Measurements from ENCODE around the gene FBN2.
"Not testable (repeated sequence)": the region's sequence is repeated elsewhere in the genome, so short reads cannot be mapped to it uniquely, and the experiment has no call there.

The FBN2 gene

DNA sequence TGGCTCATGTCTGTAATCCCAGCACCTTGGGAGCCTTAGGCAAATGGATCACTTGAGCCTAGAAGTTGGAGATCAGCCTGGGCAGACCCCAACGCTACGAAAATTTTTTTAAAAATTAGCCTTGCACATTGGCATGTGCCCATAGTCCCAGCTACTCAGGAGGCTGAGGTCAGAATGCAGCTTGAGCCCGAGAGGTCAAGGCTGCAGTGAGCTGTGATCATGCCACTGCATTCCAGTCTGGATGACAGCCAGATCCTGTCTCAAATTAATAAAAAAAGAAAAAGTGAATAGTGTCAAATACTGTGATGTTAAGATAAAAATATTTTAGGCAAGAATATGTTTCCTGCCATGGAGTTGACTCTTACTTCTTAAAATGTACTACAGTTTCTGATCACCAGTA is 5.3 kb downstream of the FBN2 start:
- DNase-seq = no peak

DNA sequence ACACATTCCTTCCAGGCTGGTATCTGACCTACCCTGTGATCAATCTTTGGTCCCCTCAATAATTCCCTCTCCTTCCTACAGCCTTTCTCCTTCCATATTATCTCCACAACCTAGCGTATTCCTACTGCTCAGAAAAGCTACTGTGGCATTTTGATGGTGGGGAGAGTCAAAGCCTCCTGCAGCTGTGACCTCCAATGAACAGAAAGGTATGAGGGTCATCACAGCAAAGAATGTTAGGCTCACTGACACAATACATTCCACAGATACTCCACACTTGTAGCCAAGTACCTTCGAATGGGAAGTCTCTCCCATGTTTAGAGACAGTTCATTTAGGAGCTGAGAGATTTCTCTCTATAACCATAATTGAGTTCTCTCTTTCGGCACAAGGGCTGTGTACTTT is 5.9 kb downstream of the FBN2 start:
- no peak for DNase-seq

DNA sequence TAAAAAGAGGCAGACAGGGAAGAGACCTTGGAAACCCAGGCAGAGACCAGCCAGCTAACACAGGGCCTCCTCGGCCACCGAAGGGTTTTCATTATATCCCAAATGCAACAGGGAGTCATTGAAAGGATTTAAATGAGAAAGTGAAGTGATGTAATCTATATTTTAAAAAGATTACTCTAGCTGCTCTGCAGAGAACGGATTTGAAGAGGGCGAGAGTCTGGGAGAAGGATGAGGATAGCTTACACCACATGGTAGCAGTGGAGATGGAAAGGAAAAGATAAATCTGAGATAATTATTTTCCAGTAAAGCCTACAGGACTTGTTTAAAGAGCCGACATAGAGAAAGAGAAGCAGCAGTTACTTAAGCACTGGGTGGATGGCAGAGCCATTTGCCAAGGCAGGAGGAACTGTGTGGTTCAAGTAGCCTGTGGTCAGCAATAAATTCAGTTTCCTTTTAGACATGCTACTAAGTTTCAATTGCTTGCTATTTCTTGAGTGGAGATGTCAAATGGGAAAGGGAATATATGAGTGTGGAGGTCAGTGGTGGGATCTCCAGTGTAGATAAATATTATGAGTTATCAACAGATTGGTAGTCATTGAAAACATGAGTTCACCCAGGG is 9.3 kb downstream of the FBN2 start:
- DNase-seq = no peak

DNA sequence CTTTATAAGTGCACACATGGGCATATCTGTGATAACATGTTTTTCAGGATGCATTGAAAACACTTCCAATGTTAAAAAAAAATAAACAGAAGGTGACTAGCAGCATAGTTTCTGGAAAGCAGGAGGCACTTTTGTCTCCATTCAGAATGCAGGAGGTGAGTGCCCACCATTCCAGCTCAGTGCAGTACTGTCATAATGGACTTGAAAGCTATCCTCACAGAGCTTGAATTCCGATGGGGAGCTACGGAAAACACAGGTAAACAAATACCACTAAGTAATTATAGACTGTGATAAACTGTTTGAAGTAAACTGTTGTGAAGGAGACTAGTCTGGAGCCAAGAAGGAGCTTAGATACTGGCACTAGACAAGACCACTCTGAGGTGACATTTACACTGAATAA is 9.9 kb downstream of the FBN2 start:
- DNase-seq = no peak

DNA sequence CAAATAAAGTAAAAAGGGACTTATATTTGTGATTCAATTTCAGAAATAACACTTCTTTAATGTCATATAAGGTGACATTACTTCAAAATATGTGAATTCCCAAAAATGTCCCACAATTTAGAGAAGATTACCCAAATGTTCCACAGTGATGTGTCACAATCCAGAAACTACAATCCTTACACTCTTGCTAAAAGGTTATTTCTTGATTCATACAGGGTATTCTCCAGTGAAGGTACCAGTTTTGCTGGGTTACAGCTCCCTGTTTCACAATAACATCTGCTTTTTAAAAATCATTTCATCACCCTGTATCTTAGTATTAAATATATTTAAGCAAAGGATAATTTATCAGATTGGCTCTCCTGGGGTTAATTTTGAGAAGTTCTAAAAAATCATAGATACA is 11.0 kb downstream of the FBN2 start:
- DNase-seq = no peak

DNA sequence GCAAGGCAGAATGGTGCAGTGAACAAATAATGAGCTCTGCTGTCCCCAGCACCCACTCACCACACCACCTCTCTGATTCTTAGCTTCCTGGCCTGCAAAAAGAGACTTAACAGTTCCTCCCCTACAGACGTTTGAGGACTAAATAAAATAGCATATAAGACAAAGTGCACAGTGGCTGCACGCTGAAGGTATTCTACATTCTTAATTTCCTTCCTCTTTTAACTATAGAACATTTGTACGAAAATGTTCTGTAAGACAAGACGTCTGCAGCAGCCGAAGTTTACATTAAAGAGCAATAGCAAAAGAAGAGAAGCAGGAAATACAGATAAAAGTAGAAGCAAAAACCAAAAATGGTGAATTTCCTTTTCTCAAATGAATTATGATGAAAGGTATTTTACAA is 15.7 kb downstream of the FBN2 start:
- no peak for DNase-seq

DNA sequence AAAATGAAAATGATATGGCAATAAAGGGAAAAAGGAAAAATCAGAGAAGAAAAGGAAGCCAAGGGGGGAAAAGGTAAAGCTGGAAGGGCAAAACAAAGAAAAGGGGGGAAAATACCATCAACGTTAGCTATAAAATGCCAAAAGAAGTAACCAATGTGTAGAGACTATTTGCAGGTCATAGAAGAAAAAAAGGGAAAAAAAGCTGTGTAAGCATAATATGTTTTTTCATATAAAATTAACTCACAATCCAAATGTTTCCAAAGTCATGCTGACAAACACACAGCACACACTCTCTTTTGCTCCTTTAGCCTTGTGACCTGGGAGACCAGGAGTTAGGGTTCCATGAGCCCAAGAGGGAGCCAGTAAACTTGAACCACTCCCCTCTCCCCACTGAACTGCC is 18.2 kb downstream of the FBN2 start:
- DNase-seq = no peak

DNA sequence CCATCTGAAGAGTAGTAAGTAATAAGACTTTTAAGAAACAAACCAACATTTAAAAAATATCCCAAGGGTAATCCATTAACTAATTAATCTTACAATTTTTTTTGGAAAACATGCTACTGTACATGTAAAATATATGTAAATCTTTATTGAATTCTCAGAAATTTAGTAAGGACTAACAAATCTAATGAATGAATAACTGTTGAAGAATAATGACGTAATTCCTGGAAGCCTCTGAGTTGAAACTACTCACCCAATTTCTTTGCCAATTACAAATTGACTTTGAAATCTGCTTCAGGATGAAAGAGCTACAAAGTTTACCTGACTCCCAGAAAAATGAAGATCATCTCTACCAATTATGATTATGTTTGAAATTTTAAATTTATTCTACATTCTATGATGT is 21.1 kb downstream of the FBN2 start:
- DNase-seq = no peak

DNA sequence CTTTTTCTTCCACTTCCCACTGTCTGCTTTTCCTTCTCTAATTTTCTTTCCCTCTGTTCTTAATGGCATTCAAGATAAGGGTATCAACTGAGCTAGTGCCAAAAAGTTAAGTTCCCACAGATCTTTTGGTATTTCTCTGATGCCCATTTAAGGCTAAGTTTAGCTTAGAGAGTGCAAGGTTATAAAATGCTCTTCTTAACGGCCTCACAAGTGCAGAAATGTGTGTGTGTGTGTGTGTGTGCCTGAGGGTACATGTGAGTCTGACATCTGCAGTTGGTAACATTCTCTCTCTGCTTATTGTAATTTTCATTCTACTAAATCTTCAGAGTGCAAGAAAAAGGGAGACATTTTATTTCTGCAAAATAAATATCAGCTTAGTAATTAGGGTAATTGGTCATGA is 24.2 kb downstream of the FBN2 start:
- no peak for DNase-seq

DNA sequence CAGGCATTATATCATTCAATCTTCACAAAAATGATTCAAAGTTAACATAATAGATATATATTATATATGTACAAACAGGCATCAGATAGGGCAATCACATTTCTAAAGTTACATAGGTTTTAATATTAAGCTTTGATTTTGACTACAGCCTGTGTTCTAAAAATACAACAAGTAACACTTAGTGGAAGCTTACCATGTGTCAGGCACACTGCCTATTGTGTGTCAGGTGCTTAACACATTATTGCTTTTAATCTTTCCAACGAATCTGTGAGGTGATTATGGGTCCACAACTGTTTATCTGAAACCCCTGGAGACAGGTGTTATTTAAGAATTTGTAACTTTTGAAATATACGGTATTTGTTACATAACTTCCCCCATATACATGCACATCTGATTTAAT is 25.2 kb downstream of the FBN2 start:
- DNase-seq = no peak

DNA sequence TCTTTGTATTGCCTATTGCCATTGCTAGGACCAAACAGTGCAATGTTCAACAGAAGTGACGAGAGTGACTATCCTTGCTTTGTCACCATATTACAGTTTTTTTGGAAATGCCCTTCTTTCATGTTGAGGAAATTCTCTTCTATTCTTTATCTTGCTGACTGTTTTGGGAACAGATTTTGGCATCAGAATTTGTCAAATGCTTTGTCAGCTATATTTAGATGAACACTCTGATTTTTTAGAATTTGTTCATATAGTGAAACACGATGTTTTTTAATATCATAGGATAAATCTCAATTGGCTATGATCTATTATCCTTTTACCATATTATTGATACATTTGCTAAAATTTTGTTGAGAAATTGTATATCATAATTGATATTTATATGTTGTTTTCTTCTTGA is 31.4 kb downstream of the FBN2 start:
- no peak for DNase-seq

DNA sequence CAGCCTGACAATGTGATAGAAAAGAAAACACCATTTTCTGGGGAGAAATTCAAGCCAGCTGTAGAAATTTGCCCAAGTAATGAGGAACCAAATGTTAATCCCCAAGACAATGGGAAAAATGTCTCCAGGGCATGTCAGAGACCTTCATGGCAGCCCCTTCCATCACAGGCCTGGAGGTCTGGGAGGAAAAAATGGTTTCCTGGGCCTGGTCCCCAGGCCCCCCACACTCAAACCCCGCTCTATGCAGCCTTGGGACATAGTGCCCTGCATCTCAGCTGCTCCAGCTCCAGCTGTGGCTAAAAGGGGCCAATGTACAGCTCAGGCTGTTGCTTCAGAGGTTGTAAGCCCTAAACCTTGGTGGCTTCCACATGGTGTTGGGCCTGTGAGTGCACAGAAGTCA is 34.3 kb downstream of the FBN2 start:
- DNase-seq = not testable (repeated sequence)

DNA sequence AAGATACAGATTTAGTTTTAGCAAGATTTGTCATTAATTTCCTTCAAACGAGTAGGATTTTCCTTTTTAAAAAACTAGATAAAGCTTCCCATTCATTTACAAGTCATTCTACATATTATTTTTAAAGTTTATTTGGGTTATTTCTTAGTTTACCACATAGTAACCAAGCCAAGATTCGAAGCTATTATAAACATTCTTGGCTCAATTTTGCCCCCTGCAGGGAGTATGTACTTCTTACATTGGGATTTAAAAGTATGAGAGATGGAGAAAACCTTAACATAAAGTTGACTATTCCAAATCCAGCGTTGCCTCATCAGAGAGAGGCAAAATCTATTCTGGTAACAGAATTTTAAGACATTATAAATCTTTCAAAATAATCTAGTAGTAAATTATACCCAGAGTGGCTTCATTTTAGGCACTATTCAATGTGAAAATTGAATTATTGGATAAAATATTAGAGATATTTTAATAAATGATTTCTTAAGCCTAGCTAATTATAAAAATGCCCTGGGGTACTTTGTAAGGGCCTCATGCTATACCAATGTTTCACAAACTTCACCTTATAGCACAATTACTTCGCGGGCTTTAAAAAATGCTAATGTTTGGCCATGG is 39.1 kb downstream of the FBN2 start:
- DNase-seq = no peak

DNA sequence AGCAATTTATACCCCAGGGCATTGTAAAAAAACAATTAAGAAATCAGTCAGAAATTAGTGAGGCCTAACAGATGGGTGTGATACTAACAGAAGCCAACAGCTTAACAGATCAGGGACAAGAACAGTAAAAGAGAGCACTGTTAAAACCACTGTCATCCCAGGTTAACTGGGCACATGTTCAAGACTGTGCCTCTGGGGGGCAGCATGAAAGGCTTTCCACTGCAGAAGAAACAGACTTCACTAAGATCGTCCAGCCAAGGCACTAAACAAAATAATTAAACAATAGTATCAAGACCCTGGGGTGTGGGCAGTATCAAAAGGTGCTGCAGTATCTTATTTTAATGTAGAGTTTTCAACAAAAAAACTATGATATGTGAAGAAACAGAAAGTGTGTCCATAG is 43.5 kb downstream of the FBN2 start:
- DNase-seq = no peak

DNA sequence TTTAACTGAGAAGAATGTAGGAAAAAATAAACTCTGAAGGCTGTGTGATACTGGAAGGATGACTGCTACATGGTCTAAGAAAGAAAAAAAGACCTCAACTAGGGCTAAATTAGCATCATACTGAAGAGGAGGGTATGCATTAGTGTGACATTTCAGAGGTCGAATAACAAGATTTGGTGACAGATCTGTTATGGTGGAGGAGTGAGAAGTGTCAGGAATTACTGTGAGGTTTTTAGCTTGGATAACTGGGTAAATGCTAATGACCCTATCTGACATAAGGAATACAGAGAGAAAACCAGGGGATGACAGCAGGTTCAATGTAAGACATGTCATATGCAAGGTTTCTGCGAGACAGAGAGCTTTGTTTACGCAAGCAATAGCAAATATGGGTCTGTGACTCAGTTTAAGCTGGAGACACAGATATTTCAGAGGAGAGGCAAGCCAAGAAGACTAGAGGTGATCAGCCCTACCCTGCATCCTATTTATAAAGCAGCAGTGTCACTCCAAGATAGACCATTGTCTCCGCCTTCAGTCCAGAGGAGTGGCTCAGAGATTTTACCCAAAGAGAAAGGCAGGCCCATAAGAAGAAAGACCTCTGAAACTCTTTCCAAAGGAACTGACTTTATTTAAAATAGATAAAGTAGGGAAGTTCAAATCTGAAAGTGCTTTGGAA is 44.3 kb downstream of the FBN2 start:
- no peak for DNase-seq

DNA sequence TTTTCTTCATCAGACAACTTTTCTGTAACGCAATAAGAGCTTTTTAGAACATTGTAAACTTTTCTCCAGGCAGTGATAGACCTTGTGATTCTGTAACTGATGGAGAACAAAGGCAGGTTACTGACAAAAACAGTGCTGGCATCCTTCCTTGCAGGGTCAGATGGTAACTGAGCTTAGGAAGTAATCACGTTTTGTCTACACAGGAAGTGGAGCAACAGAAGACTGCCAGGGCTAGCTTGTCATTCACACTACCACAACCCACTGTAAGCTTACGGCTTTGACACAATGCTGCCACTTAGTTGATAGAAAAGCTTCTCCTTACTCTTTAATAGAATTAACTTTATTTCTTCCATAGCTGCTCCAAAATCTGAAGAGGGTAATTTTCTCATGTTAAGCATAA is 46.8 kb downstream of the FBN2 start:
- no peak for DNase-seq

DNA sequence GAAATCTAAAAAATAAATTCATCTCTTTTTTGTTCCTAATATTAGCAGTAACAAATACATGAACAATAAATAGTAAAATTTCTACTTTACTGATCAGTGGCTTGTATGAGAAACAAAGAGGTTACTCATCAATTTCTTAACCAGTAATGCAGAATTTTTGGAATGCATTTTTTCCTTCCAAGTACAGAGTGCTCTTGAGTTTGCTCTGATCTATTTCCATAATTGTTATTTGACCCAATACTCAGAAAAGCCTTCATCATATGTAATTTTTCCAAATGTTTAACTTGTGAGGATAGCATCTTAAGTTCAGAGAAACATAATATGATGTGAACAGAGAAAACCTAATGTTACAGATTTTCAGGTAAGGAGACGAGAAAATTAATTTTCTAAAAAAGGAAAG is 47.3 kb downstream of the FBN2 start:
- no peak for DNase-seq

DNA sequence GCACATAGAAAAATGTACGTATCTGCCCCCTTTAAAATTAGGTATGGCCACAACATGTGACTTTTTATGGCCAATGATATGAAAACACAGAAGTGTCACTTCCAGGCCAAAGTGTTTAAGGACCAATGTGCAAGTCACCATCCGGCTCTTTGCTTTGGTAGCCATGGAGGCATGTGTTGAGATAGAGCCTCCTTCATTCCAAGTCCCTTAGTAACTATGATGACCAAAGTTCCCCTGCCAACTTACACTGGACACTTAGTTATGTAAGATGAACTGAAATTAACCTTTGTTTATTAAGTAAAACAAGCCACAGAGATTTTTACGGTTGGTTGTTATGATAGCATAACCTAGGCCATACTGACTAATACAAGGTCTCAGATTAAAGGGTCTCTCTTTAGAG is 51.0 kb downstream of the FBN2 start:
- DNase-seq = no peak

DNA sequence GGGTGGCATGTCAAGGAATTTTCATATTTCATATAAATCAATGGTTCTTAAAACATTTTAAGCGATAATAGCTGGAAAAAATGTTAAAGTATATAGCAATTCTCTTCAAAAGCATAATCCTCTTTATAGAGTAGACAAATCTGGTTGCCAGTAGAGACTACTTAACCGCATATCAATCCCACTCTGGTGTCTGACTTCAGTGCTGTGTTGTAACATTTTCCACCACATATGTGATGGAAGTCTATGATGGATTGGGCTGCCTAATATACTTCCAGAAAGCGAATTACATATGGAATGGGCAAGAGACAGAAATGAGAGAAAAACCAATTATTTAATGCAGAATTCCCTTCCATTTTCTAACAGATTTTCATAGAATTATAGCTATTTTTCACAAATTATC is 54.3 kb downstream of the FBN2 start:
- DNase-seq = no peak

DNA sequence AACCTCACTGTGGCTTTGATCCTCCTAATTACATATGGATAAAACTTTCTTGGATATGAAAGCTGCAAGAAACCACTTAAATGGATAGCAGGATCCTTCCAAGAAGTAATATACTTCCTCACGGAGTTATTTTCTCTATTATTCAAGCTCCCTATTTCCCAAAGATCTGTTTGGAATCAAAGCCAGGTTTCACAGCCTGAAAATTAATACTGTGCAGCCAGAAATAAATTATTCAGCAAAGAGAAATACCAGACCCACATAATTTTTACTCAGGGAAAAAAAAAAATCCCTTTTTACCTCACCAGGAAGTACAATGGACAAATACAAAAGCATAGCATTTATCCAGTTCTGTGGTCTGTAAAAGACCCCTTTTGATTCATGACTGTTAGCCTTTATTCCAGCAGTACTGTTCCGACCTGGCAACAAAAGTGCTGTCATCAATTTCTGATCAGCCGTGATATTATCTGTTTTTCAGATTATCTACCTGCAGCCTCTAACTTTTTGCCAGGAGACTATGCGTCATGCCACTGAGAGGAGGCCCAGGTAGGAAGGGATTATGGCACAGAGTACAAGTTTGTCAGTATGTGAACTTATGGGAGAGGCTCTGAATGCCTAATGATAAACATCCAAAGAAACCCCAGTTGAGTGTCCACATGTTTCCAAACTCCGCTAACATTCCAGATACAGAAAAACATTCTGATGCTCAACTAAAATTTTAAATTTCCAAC is 57.0 kb downstream of the FBN2 start:
- DNase-seq = no peak

DNA sequence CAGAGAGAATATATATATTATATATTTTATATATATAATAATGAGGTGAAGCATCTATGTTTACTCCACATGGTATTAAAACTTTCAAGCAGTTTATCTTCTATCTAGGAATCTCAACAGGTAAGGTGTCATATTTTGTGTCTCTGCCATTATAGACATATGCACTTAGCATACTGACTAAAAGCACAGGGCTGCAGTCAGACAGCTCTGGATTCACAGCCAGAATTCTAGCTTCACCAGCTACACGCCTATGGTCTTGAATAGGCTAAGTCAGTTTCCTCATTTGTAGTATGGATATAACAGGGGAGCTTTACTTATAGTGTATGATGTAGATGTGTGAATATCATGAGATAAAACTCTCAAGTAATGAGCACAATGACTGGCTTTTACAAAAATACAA is 57.9 kb downstream of the FBN2 start:
- DNase-seq = no peak

DNA sequence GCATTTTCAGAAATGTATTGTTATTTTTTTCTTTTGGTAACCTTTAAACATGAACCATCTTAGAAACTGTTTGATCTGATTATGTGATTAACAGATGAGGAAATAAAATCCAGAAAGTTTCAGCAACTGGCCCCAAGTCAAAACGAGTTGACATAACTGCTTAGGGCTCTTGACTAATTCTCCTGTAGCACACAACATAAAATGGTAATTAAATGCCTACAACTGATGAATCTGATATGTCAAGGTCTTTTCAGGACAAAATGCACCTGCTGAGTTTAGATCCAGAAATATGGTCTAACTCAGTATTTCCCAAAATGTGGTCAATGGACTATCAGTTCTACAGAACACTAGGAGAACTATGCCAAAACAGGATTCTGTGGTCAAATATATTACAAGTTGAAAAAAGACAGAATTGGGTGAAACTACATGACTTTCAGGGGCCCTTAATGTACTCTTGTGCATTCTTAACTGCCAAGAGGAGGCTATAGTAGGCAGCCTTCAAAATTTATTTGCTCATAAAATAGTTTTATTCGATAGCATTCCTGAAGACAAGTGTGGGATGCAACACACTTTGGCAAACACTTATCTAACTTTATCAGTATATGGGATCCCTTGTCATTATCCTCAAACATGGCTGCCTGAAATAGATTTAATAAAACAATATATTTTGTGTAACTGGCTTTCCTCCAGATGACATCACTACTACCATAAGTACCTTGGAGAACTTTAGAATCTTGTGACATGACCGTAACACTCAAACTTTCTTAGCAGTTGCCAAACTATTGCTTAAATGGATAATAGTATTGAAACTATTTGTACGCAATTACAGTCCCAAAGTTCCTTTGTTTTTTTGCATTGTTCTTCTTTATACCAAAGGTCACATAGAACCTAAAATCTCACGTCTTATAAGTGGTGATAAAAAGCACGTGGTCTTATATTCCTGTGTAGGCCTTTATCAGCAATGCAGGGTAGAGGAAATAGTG is 59.4 kb downstream of the FBN2 start:
- DNase-seq = no peak

DNA sequence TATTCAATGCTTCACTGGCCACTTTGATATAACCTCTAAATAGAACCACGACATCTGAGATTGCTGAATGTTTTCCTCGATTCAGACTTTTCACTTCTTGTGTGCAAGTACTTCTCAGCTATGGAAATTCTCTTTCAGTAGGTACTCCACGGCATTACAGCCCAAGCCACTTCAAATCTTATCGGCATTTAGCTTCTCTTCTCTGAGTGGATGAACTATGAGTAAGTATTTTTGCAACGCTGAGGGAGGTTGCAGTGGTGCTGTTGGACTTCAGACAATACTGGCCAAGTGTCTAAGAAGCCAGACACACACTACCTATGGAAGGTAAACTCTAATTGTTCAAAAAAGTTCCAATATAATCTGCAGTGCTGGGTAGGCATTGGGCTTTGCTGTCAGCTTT is 60.1 kb downstream of the FBN2 start:
- no peak for DNase-seq

Data from DMS79 treated with DMSO at 0.1 percent for 48 hours (cell line).